Body of pancreas (tissue), 4 donors: ENCODE results near the gene PTPRT. TPM values are rescaled to one million over a fixed set of nuclear protein-coding genes. Genes with fewer than 3 reads are reported as not detected.

Experiments
- ATAC-seq: fragments of 150-250 bp; one replicate; pipeline ENCODE4 v1.9.1; 2016
- DNase-seq, 4 donors: peaks; one replicate each; pipeline ENCODE4 v3.0.0-alpha.2; 2019
- H3K27ac ChIP-seq, 4 donors: fragments of 200-600 bp; sonication (generic); 1 replicate in 3 of 4; 2 replicates in 1 of 4; pipeline versions ENCODE4 v1.5.1 to v1.6.1; 2016 to 2019; ENCODE audit warnings: mild to moderate bottlenecking in 1 of 4, mixed read lengths in 1 of 4, moderate library complexity in 1 of 4
- H3K27me3 ChIP-seq, 2 donors: fragments of 200-600 bp; sonication (generic); one replicate each; pipeline ENCODE4 v1.6.0; 2016; ENCODE audit warnings: mild to moderate bottlenecking in 1 of 2
- H3K36me3 ChIP-seq, 2 donors: fragments of 200-600 bp; sonication (generic); replicated peaks in 1 of 2; 2 replicates each; pipeline ENCODE4 v1.5.1; 2016; ENCODE audit warnings: low read depth in 2 of 2; ENCODE audit not compliant: insufficient read depth in 1 of 2
- H3K4me1 ChIP-seq: fragments of 200-600 bp; sonication (generic); one replicate; pipeline ENCODE4 v1.6.0; 2016
- H3K4me3 ChIP-seq, 2 donors: fragments of 200-600 bp; sonication (generic); 1 replicate in 1 of 2; 2 replicates in 1 of 2; pipeline ENCODE4 v1.5.1; 2016 to 2019
- H3K9me3 ChIP-seq, 3 donors: fragments of 200-600 bp; sonication (generic); 1 replicate in 2 of 3; 2 replicates in 1 of 3; pipeline ENCODE4 v1.5.1; 2016
- POLR2A ChIP-seq, 3 donors: fragments of 450-650 bp; IDR thresholded peaks; one replicate each; pipeline ENCODE4 v1.6.1; 2016; ENCODE audit warnings: antibody characterized with exemption in 3 of 3, mild to moderate bottlenecking in 2 of 3
- WGBS, 2 donors: methylation state at CpG; one replicate each; pipeline ENCODE4 v1.1.5; 2017; 5-methylcytosine and 5-hydroxymethylcytosine counted together
- intact Hi-C: fragments of 100-400 bp; cut with DNase I; formaldehyde crosslinking; loops from one replicate; pipeline ENCODE4 v1.15.1; 2023
- total RNA-seq, 2 donors: library from RNA; depleted of rRNA; stranded (reverse); fragments of >200 nt; gene quantifications; one replicate each; pipeline ENCODE4 v1.1.0, GENCODE V29; 2016
- TF ChIP-seq, protein P1 (sequence below), 7 experiments: fragments of 450-650 bp in 4 of 7; fragments of 200-600 bp in 3 of 7; sonication (generic) in 3 of 7; IDR thresholded peaks; one replicate each; pipeline ENCODE4 v1.5.1; 2016 to 2019; ENCODE audit warnings: antibody characterized with exemption in 7 of 7

The PTPRT gene
- total RNA-seq, 2 donors from 2014 or later: 0.33 to 1.0 TPM

DNA sequence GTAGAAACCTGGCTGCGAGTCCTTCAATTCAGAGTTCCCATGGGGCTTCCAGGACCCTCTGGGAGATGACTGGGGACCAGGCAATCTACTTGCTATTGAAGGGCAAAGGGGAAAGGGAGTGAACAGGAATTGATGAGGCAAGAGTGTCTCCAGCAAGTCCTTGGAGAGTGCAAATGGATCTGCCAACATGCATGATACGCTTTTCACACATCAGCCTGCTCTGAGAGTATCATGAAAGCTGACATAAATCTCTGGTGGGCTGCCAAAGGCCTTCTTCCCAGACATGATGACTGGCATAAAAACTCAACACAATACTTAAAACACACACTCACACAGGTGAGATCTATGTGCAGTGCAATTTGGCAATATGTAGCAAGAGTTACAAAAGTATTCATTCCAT lies 759.1 kb downstream of the PTPRT start:
- H3K36me3 ChIP-seq: no peaks in the 10 kb centered on the region
- H3K4me3 ChIP-seq: no peak overlapping the region
- ATAC-seq: no peak
- intact Hi-C loops: no loop called here
- DNase-seq: no peak
- H3K9me3 ChIP-seq: no peaks in the 10 kb centered on the region
- H3K27me3 ChIP-seq: no peaks in the 10 kb centered on the region
- TF ChIP-seq, protein P1, sequence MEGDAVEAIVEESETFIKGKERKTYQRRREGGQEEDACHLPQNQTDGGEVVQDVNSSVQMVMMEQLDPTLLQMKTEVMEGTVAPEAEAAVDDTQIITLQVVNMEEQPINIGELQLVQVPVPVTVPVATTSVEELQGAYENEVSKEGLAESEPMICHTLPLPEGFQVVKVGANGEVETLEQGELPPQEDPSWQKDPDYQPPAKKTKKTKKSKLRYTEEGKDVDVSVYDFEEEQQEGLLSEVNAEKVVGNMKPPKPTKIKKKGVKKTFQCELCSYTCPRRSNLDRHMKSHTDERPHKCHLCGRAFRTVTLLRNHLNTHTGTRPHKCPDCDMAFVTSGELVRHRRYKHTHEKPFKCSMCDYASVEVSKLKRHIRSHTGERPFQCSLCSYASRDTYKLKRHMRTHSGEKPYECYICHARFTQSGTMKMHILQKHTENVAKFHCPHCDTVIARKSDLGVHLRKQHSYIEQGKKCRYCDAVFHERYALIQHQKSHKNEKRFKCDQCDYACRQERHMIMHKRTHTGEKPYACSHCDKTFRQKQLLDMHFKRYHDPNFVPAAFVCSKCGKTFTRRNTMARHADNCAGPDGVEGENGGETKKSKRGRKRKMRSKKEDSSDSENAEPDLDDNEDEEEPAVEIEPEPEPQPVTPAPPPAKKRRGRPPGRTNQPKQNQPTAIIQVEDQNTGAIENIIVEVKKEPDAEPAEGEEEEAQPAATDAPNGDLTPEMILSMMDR (IDR thresholded peaks at IDR 0.05): no peak
- no peak for TF ChIP-seq POLR2A (IDR thresholded peaks at IDR 0.05)
- no peaks in the 10 kb centered on the region for H3K4me1 ChIP-seq
- 80 to 89% methylated on average over 2 of the region's 2 CpGs for WGBS, 2 donors
- H3K27ac ChIP-seq: no peak overlapping the region

DNA sequence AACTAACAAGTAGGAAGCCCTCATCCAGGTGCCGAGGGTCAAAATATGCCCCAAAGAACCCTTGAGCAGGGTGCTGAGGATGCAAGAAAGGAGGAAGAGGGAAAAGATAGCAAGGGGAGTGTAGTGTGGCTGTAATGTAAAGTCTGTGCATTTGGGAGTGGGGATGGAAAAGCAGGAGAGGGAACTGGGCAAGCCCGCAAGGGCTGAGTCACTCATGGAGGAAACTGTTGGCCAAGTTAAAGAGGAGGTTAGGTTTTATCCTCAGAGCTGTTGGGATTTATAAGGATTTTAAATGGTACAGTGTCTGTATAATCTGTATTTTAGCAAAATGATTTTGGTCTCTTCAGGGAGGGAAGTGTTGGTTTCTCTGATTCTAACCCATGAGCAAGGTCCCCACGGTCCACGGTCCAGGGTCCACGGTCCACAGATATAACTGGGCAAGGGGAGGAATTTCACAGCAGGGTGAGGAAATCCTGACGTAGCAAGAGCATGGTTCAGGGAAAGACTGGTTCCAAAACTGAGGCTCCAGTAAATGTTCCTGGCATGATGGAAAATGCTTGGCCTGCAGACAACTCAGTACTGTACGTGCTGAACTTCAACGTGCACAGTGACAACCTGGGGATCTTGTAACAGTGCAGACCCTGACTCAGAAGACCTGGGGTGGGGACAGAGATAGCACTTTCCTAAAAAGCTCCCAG lies 759.8 kb downstream of the PTPRT start:
- ATAC-seq: no peak
- 73 to 77% methylated on average over 8 of the region's 8 CpGs for WGBS, 2 donors

DNA sequence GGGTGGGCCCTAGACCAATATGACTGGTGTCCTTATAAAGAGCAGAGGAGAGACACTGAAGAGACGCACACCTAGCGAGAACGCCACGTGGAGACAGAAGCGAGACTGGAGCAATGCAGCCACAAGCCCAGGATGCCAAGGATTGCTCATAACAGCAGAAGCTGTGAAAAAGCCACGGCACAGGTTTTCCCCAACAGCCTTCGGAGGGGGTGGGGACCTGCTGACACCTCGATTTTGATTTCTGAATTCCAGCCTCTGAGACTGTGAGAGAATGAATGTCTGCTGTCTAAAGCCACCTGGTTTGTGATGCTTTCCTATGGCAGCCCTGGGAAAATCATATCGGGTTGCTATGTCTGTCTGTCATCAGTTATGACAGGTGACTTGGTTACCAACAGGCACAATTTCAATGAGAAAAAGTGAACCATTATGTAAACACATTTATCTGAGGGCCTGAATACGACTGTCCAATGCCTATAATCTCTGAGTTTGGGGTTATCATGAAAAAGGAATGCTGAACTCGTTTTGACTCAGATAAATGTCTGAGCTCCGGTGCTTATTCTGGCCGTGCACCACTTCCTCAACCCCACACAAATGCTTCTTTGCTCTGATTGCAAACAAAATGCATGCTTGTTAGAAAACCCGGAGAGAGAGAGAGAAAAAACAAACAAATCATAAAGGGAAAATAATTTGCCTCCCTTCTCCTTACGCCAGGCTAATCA lies 769.7 kb downstream of the PTPRT start:
- no peak for ATAC-seq

More for the DNA sequence above, 759.8 kb downstream of the PTPRT start:
- no peak for TF ChIP-seq POLR2A (IDR thresholded peaks at IDR 0.05)
- TF ChIP-seq, protein P1 (IDR thresholded peaks at IDR 0.05): no peak
- Histone ChIP-seq H3K27me3 (no peaks in the 10 kb centered on the region), H3K27ac (no peak overlapping the region), H3K9me3 (no peaks in the 10 kb centered on the region), H3K4me3 (no peak overlapping the region), H3K36me3 (no peaks in the 10 kb centered on the region), H3K4me1 (no peaks in the 10 kb centered on the region)
- DNase-seq: no peak
- intact Hi-C loops: no loop called here

DNA sequence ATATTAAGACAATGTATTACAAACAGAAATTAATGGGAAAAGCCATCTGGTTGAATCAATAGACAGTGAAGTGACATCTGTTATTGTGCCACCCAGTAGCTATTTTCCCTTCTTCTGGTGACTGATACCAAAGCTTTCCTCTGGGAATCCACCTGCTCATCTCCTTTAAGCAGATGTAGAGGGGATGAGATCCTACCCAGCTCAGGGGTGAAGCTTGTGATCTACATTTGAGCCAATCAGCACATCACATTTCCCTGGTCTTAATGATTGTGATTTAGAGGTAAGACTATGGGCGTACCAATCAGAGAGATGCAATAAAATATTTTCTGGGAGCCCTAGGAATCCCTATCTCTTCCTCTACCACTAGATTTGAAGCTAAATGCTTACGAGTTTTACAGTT lies 782.9 kb downstream of the PTPRT start:
- intact Hi-C loops: no loop called here
- 73 to 92% methylated on average over 2 of the region's 2 CpGs for WGBS, 2 donors
- DNase-seq (no peak), ATAC-seq (no peak)
- TF ChIP-seq, protein P1 (IDR thresholded peaks at IDR 0.05): no peak
- TF ChIP-seq POLR2A (IDR thresholded peaks at IDR 0.05): no peak
- Histone ChIP-seq H3K9me3 (no peaks in the 10 kb centered on the region), H3K36me3 (no peaks in the 10 kb centered on the region), H3K4me3 (no peak overlapping the region), H3K4me1 (no peaks in the 10 kb centered on the region), H3K27me3 (no peaks in the 10 kb centered on the region), H3K27ac (no peak overlapping the region)

More for the DNA sequence above, 769.7 kb downstream of the PTPRT start:
- Histone ChIP-seq H3K9me3 (no peaks in the 10 kb centered on the region), H3K27ac (no peak overlapping the region), H3K4me3 (no peak overlapping the region), H3K27me3 (no peaks in the 10 kb centered on the region), H3K36me3 (no peaks in the 10 kb centered on the region), H3K4me1 (no peaks in the 10 kb centered on the region)
- no peak for DNase-seq
- TF ChIP-seq, protein P1 (IDR thresholded peaks at IDR 0.05): no peak
- no peak for TF ChIP-seq POLR2A (IDR thresholded peaks at IDR 0.05)
- intact Hi-C loops: no loop called here
- 22 to 36% methylated on average over 15 of the region's 15 CpGs for WGBS, 2 donors
